ENCODE results near the gene HMGN1.

GRCh38 chr21:39364949-39365348 lies 16.1 kb upstream of the HMGN1 start:
- TF ChIP-seq CTCF (IDR thresholded peaks at IDR 0.05) (no peak), POLR2A (IDR thresholded peaks at IDR 0.05) (no peak)
